Natural killer cell (primary cell): ENCODE results near the gene NIT2. TPM values are rescaled to one million over a fixed set of nuclear protein-coding genes. Genes with fewer than 3 reads are reported as not detected.

Experiments
- ATAC-seq, 3 donors: fragments of 150-1000 bp in 2 of 3; fragments of 200-7000 bp in 1 of 3; cut with Tn5 transposase; 1 replicate in 1 of 3; 2 replicates in 2 of 3; pipeline ENCODE4 v1.10.0; 2021; ENCODE audit warnings: mild to moderate bottlenecking in 2 of 3, moderate library complexity in 2 of 3
- DNase-seq, 2 donors: peaks; one replicate each; pipeline versions ENCODE4 v3.0.0 to v3.0.0-alpha.2; 2013 to 2021; ENCODE audit warnings: mixed read lengths in 1 of 2
- H3K27ac ChIP-seq: one replicate; pipeline ENCODE4 v1.5.1; 2013; ENCODE audit warnings: mild to moderate bottlenecking, low read length
- H3K27me3 ChIP-seq: one replicate; pipeline ENCODE4 v1.6.1; 2013; ENCODE audit warnings: low read length; ENCODE audit not compliant: control insufficient read depth, insufficient read depth
- H3K36me3 ChIP-seq: one replicate; pipeline ENCODE4 v1.6.1; 2013; ENCODE audit warnings: low read length; ENCODE audit not compliant: control insufficient read depth, insufficient read depth
- H3K4me1 ChIP-seq: one replicate; pipeline ENCODE4 v1.6.1; 2013; ENCODE audit warnings: low read length; ENCODE audit not compliant: control insufficient read depth, insufficient read depth
- H3K4me3 ChIP-seq: one replicate; pipeline ENCODE4 v1.5.1; 2013; ENCODE audit warnings: low read length
- H3K9me3 ChIP-seq: one replicate; pipeline ENCODE4 v1.6.1; 2013; ENCODE audit warnings: low read length; ENCODE audit not compliant: control insufficient read depth, insufficient read depth
- H3K27ac Mint-ChIP-seq, 2 donors: one replicate each; pipeline ENCODE4 v1.8.0; 2022; ENCODE audit warnings: mild to moderate bottlenecking in 2 of 2, mixed read lengths in 2 of 2, moderate library complexity in 1 of 2
- H3K27me3 Mint-ChIP-seq, 2 donors: one replicate each; pipeline ENCODE4 v1.8.0; 2022; ENCODE audit warnings: low read depth in 2 of 2, mixed read lengths in 2 of 2
- H3K36me3 Mint-ChIP-seq: one replicate; pipeline ENCODE4 v1.8.0; 2022; ENCODE audit warnings: mixed read lengths
- H3K4me1 Mint-ChIP-seq, 2 donors: one replicate each; pipeline ENCODE4 v1.8.0; 2022; ENCODE audit warnings: mixed read lengths in 2 of 2
- H3K4me3 Mint-ChIP-seq: one replicate; pipeline ENCODE4 v1.8.0; 2022; ENCODE audit warnings: mild to moderate bottlenecking, moderate library complexity, mixed read lengths
- H3K9me3 Mint-ChIP-seq, 2 donors: one replicate each; pipeline ENCODE4 v1.8.0; 2022; ENCODE audit warnings: mixed read lengths in 2 of 2
- WGBS: methylation state at CpG from one replicate; pipeline ENCODE4 v1.1.7; 2013; ENCODE audit warnings: missing lambda C conversion rate; ENCODE audit not compliant: insufficient coverage; 5-methylcytosine and 5-hydroxymethylcytosine counted together
- intact Hi-C: fragments of 100-400 bp; cut with micrococcal nuclease; formaldehyde crosslinking; loops from one replicate; pipeline ENCODE4 v1.14.2; 2022
- total RNA-seq, 4 donors: library from RNA; stranded (reverse); fragments of 120-200 nt in 1 of 4; gene quantifications; one replicate each; pipeline versions ENCODE4 v1.2.3 to v1.2.4, GENCODE V29; 2013 to 2022
- TF ChIP-seq, protein P1 (sequence below): fragments of 200-600 bp; IDR thresholded peaks from one replicate; pipeline ENCODE4 v1.8.0; 2022; ENCODE audit warnings: antibody characterized with exemption

NIT2 gene
- total RNA-seq, 3 donors from 2014 or later (not counting 1 experiment from before 2014, with no cell fraction given), result 21.5 to 25.1 (median 24.1) TPM

GRCh38 chr3:100359035-100359434 is 24.5 kb downstream of the NIT2 start:
- H3K4me1 ChIP-seq, result no peaks in the 10 kb centered on the region
- TF ChIP-seq, protein P1, sequence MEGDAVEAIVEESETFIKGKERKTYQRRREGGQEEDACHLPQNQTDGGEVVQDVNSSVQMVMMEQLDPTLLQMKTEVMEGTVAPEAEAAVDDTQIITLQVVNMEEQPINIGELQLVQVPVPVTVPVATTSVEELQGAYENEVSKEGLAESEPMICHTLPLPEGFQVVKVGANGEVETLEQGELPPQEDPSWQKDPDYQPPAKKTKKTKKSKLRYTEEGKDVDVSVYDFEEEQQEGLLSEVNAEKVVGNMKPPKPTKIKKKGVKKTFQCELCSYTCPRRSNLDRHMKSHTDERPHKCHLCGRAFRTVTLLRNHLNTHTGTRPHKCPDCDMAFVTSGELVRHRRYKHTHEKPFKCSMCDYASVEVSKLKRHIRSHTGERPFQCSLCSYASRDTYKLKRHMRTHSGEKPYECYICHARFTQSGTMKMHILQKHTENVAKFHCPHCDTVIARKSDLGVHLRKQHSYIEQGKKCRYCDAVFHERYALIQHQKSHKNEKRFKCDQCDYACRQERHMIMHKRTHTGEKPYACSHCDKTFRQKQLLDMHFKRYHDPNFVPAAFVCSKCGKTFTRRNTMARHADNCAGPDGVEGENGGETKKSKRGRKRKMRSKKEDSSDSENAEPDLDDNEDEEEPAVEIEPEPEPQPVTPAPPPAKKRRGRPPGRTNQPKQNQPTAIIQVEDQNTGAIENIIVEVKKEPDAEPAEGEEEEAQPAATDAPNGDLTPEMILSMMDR, result no peak
- DNase-seq (no peak), ATAC-seq (no peak)
- H3K36me3 Mint-ChIP-seq, result peaks cover 14% of the 10 kb centered on the region
- no peaks in the 10 kb centered on the region for H3K27me3 ChIP-seq
- no peaks in the 10 kb centered on the region for H3K27me3 Mint-ChIP-seq
- H3K4me3 ChIP-seq, result no peak overlapping the region
- peaks cover 28% of the 10 kb centered on the region for H3K36me3 ChIP-seq
- peaks cover 2 to 3% of the 10 kb centered on the region in 2 donors for H3K9me3 Mint-ChIP-seq
- 96% methylated on average over 2 of the region's 3 CpGs for WGBS
- H3K27ac ChIP-seq, result no peak overlapping the region
- intact Hi-C loops, result no loop called here
- no peak overlapping the region for H3K27ac Mint-ChIP-seq
- H3K9me3 ChIP-seq, result peaks cover 3% of the 10 kb centered on the region
- no peaks in the 10 kb centered on the region for H3K4me1 Mint-ChIP-seq
- H3K4me3 Mint-ChIP-seq, result no peak overlapping the region

DNA sequence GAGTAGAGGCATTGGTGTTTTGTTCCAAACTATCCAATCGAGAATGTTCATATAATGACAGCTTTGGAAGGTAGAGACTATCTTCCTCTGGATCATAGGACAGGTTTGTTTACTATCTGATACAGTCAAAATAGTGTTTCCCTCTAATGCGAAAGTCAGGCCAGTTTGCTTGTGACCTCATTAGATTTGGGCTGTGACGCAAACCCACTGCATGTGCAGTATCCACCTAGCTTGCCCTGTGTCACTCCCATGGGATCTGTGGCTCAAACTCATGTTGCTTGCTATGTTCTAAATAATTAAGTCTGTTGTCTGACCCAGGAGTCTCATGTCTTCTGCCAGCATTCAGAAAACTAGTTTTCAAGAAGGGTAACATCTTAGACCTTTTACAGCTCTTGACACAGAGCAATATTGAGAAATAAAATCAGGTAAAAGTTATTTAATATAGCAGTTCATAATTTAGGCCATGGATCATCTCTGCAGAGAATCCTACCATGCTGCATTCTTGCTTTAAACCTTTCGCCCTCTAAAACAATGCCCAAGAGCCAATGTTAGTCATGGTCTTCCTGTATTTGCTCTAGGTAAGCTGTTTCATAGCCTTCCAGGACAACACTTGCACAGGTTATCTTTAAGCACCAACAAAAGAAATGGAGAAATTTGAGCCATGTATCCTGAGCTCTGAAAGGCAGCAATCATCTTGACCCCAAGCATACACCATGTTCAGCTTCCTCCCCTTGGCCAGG is 26.4 kb downstream of the NIT2 start:
- ATAC-seq, result no peak
- Histone ChIP-seq H3K9me3 (peaks cover 3% of the 10 kb centered on the region), H3K27me3 (no peaks in the 10 kb centered on the region), H3K36me3 (peaks cover 37% of the 10 kb centered on the region), H3K27ac (no peak overlapping the region), H3K4me3 (no peak overlapping the region), H3K4me1 (no peaks in the 10 kb centered on the region)
- DNase-seq, result no peak
- WGBS, result 100% methylated on average over 4 of the region's 4 CpGs
- peaks cover 2 to 3% of the 10 kb centered on the region in 2 donors for H3K9me3 Mint-ChIP-seq
- no peak overlapping the region for H3K4me3 Mint-ChIP-seq
- intact Hi-C loops, result no loop called here
- H3K36me3 Mint-ChIP-seq, result peaks cover 28% of the 10 kb centered on the region
- TF ChIP-seq, protein P1, result no peak
- H3K27ac Mint-ChIP-seq, result peak overlapping the region in 1 of 2 donors; percentile 69
- no peaks in the 10 kb centered on the region for H3K4me1 Mint-ChIP-seq
- H3K27me3 Mint-ChIP-seq, result no peaks in the 10 kb centered on the region

GRCh38 chr3:100361897-100362296 is 27.3 kb downstream of the NIT2 start:
- ATAC-seq (no peak), DNase-seq (no peak)
- Mint-ChIP-seq H3K4me1 (no peaks in the 10 kb centered on the region), H3K9me3 (peaks cover 2 to 3% of the 10 kb centered on the region in 2 donors), H3K36me3 (peaks cover 30% of the 10 kb centered on the region), H3K27me3 (no peaks in the 10 kb centered on the region), H3K4me3 (no peak overlapping the region), H3K27ac (peak overlapping the region in 1 of 2 donors; percentile 69)
- Histone ChIP-seq H3K27me3 (no peaks in the 10 kb centered on the region), H3K4me3 (no peak overlapping the region), H3K9me3 (peaks cover 3% of the 10 kb centered on the region), H3K27ac (no peak overlapping the region), H3K36me3 (peaks cover 46% of the 10 kb centered on the region), H3K4me1 (no peaks in the 10 kb centered on the region)
- intact Hi-C loops, result no loop called here
- 94% methylated on average over 1 of the region's 1 CpG for WGBS
- TF ChIP-seq, protein P1, result no peak

DNA sequence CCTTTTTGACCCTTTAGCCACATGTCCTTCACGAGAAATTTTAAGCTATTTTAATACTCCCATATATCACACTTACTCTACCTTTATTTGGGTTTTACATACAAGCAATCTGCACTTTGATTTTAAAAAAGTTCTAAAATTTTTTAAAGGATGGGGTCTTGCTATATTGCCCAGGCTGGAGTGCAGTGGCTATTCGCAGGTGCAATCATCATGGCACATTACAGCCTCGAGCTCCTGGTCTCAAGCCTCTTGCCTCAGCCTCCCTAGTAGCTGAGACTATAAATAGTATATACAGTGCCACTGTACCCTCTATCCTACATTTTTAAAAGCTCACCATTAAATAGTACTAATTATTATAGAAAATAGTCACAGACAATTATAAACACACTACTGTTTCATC is 29.9 kb downstream of the NIT2 start:
- Mint-ChIP-seq H3K4me3 (no peak overlapping the region), H3K36me3 (peaks cover 30% of the 10 kb centered on the region), H3K27me3 (no peaks in the 10 kb centered on the region), H3K27ac (no peak overlapping the region), H3K9me3 (peaks cover 2 to 3% of the 10 kb centered on the region in 2 donors), H3K4me1 (no peaks in the 10 kb centered on the region)
- peaks cover 3% of the 10 kb centered on the region for H3K9me3 ChIP-seq
- no peak for DNase-seq
- TF ChIP-seq, protein P1, result no peak
- 100% methylated on average over 3 of the region's 3 CpGs for WGBS
- H3K4me1 ChIP-seq, result no peaks in the 10 kb centered on the region
- peaks cover 63% of the 10 kb centered on the region for H3K36me3 ChIP-seq
- H3K27me3 ChIP-seq, result no peaks in the 10 kb centered on the region
- no peak overlapping the region for H3K27ac ChIP-seq
- ATAC-seq, result no peak
- intact Hi-C loops, result no loop called here
- H3K4me3 ChIP-seq, result no peak overlapping the region
